K562 (cell line): Measurements from ENCODE around the gene XKR7. TPM values are rescaled to one million over a fixed set of nuclear protein-coding genes. Genes with fewer than 3 reads are reported as not detected.

ENCODE experiments used
- BMI1 ChIP-seq: fragments of 150-350 bp; IDR thresholded peaks from 2 replicates; pipeline ENCODE4 v1.6.1; 2014; ENCODE audit warnings: low read length
- ZHX1 ChIP-seq: fragments of 150-350 bp; conservative IDR thresholded peaks from 2 replicates; pipeline ENCODE4 v1.6.1; 2014; ENCODE audit warnings: low read length
- polyA plus RNA-seq, 8 experiments: library from polyadenylated mRNA; depleted of rRNA in 4 of 8; stranded (reverse) in 5 of 8; unstranded in 3 of 8; fragments of >200 nt; fragmentation: Nextera tagmentation in 2 of 8; fragmentation: Illumina TruSeq in 1 of 8; extraction: Ambion mirVana in 2 of 8; extraction: Trizol in 1 of 8; gene quantifications; 2 replicates each; pipeline versions ENCODE4 v1.2.1 to v1.2.3, GENCODE V29; 2011 to 2014; ENCODE audit warnings: inconsistent platforms in 1 of 8, missing spikeins in 1 of 8
- total RNA-seq, 7 experiments: library from RNA; depleted of rRNA in 6 of 7; stranded (reverse); fragments of >200 nt in 6 of 7; fragmentation: Illumina TruSeq in 2 of 7; extraction: Trizol in 2 of 7; gene quantifications; 2 replicates each; pipeline versions ENCODE4 v1.2.1 to v1.2.3, GENCODE V29; 2011 to 2021; ENCODE audit warnings: low replicate concordance in 1 of 7
- TF ChIP-seq, protein P1 (sequence below): fragments of 450-650 bp; formaldehyde crosslinking; IDR thresholded peaks from 2 replicates; pipeline ENCODE4 v1.4.0; 2020; ENCODE audit warnings: mild to moderate bottlenecking, moderate library complexity

XKR7 gene
- total and polyA plus RNA-seq, 9 of the 15 experiments (the other 6 are each of a cell fraction or from before 2014, with no cell fraction given), result 0.02 TPM; not detected in 8

- TF ChIP-seq ZHX1 (peak; percentile 88), BMI1 (no peak)
- TF ChIP-seq, protein P1, sequence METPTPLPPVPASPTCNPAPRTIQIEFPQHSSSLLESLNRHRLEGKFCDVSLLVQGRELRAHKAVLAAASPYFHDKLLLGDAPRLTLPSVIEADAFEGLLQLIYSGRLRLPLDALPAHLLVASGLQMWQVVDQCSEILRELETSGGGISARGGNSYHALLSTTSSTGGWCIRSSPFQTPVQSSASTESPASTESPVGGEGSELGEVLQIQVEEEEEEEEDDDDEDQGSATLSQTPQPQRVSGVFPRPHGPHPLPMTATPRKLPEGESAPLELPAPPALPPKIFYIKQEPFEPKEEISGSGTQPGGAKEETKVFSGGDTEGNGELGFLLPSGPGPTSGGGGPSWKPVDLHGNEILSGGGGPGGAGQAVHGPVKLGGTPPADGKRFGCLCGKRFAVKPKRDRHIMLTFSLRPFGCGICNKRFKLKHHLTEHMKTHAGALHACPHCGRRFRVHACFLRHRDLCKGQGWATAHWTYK, result peak; percentile 36; the same call in 1 of the 2 replicates
Observed at GRCh38 chr20:31951530-31952453, 16.2 kb upstream of the XKR7 start, which contains the start of gene PDRG1 (continued).
